ENCODE results near the gene EFHB.

DNA sequence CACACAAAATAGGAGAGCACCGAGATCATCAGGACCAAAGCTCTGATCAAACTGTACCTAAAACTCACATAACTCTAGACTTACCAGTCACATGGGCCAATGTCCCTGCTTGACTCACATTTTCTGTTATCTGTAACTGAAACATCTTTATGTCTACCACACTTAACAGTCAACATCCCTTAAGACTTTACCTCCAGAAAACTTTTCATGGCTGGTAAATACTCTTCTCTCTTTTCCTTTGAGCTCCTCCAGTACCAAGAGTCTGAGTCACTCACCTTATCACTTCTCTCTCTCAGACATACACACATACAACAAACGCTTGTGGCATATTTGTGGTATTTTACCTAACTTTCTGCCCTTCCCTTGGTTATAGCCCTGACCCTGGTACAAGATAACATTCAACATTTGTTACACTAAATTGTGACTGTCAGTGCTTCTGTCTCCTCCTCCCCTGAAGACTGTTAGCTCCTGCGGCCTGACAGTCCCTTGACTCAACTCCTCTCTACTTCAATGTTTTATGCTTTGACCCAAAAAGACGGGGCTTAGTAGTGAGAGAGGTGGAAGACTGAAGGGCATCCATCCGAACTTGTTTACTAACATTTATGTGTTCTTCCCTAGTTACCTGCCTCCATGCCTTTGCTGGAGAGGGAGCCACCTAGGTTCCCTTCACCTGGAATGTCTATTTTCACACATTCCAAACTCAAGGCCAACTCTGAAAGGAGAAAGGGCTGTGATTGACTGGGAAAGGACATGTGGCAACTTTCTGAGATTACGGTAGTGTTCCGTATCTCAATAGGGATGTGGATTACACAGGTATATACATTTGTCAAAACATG lies 3.7 kb upstream of the EFHB start:
- TF ChIP-seq, protein P1, sequence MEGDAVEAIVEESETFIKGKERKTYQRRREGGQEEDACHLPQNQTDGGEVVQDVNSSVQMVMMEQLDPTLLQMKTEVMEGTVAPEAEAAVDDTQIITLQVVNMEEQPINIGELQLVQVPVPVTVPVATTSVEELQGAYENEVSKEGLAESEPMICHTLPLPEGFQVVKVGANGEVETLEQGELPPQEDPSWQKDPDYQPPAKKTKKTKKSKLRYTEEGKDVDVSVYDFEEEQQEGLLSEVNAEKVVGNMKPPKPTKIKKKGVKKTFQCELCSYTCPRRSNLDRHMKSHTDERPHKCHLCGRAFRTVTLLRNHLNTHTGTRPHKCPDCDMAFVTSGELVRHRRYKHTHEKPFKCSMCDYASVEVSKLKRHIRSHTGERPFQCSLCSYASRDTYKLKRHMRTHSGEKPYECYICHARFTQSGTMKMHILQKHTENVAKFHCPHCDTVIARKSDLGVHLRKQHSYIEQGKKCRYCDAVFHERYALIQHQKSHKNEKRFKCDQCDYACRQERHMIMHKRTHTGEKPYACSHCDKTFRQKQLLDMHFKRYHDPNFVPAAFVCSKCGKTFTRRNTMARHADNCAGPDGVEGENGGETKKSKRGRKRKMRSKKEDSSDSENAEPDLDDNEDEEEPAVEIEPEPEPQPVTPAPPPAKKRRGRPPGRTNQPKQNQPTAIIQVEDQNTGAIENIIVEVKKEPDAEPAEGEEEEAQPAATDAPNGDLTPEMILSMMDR (IDR thresholded peaks at IDR 0.05), result no peak
- TF ChIP-seq EZH2phosphoT487 (IDR thresholded peaks at IDR 0.05), result no peak

Measured in neural progenitor cell (in vitro differentiated cells).